Stimulated activated CD8-positive, alpha-beta memory T cell treated with anti-CD3 and anti-CD28 coated beads, Interleukin-7, amount 100 ng/mL, for 24 hours (primary cell): ENCODE data around the gene PEX19.

ENCODE experiments used
- DNase-seq: peaks from one replicate; pipeline ENCODE4 v3.0.0-alpha.2; 2020; ENCODE audit warnings: low read depth

The PEX19 gene

GRCh38 chr1:160277987-160278386, 6.9 kb downstream of the PEX19 start:
- DNase-seq, result no peak

- no peak for DNase-seq
Measured at GRCh38 chr1:160277330-160277729, 7.6 kb downstream of the PEX19 start.

- no peak for DNase-seq
Measured at GRCh38 chr1:160271025-160271424, 13.9 kb downstream of the PEX19 start.

GRCh38 chr1:160267284-160267991, 17.5 kb downstream of the PEX19 start:
- no peak for DNase-seq

GRCh38 chr1:160264795-160265307, 20.1 kb downstream of the PEX19 start:
- no peak for DNase-seq

GRCh38 chr1:160261893-160262794, 22.8 kb downstream of the PEX19 start, which contains the start of gene DCAF8:
Gene DCAF8, minus strand, starts transcription at chr1:160262549. Its CDS starts 18,541 bp downstream, at chr1:160244008.
- DNase-seq, result peak; percentile 93

GRCh38 chr1:160261556-160261892, 23.4 kb downstream of the PEX19 start:
- DNase-seq, result peak; percentile 31

- no peak for DNase-seq
Measured at GRCh38 chr1:160260406-160261382, 24.2 kb downstream of the PEX19 start.

- no peak for DNase-seq
Measured at GRCh38 chr1:160258177-160258798, 26.6 kb downstream of the PEX19 start.

- no peak for DNase-seq
Measured at GRCh38 chr1:160257411-160258015, 27.4 kb downstream of the PEX19 start.

- DNase-seq, result no peak
Measured at GRCh38 chr1:160256396-160257046, 28.4 kb downstream of the PEX19 start.

- DNase-seq, result no peak
Measured at GRCh38 chr1:160255781-160256300, 29.1 kb downstream of the PEX19 start.

GRCh38 chr1:160251687-160252526, 33.0 kb downstream of the PEX19 start:
- no peak for DNase-seq

- DNase-seq, result no peak
Measured at GRCh38 chr1:160251011-160251410, 33.9 kb downstream of the PEX19 start.

GRCh38 chr1:160247053-160247452, 37.9 kb downstream of the PEX19 start:
- no peak for DNase-seq

- no peak for DNase-seq
Measured at GRCh38 chr1:160245434-160245833, 39.5 kb downstream of the PEX19 start.

GRCh38 chr1:160244209-160244608, 40.7 kb downstream of the PEX19 start:
- no peak for DNase-seq

GRCh38 chr1:160243767-160244166, 41.2 kb downstream of the PEX19 start:
- no peak for DNase-seq
